Panc1 (cell line): ENCODE measurements around the gene GRM3. TPM values are rescaled to one million over a fixed set of nuclear protein-coding genes. Genes with fewer than 3 reads are reported as not detected.

Experiments
- ATAC-seq: fragments of 200-7000 bp; cut with Tn5 transposase; 2 replicates; pipeline ENCODE4 v1.9.1; 2020; ENCODE audit warnings: mild to moderate bottlenecking, moderate library complexity
- BruUV-seq: library from RNA; stranded (reverse); fragments of 400-500 nt; replicated peaks from 2 replicates; lab custom pipeline; 2021; lab: Mats Ljungman, UMichigan
- CTCF ChIA-PET: fragments of 300-600 bp; sonication (Branson Sonifier 250); formaldehyde crosslinking; loops from one replicate; lab custom pipeline; 2022; ENCODE audit warnings: antibody characterized with exemption; lab: Charles Lee
- POLR2A ChIA-PET: fragments of 300-600 bp; sonication (Branson Sonifier 250); formaldehyde crosslinking; loops from one replicate; lab custom pipeline; 2022; ENCODE audit warnings: antibody characterized with exemption; lab: Charles Lee
- DNase-seq: peaks from one replicate; pipeline ENCODE4 v3.0.0-alpha.2; 2010; ENCODE audit warnings: low read depth, low spot score
- H3K27ac ChIP-seq: 2 replicates; pipeline ENCODE4 v1.5.1; 2011; ENCODE audit warnings: mild to moderate bottlenecking, low read length, inconsistent platforms
- H3K27me3 ChIP-seq: fragments of 200-500 bp; sonication (Bioruptor generic); 2 replicates; pipeline ENCODE4 v1.6.0; 2014; ENCODE audit warnings: low read length, inconsistent platforms; ENCODE audit not compliant: control insufficient read depth, insufficient read depth
- H3K36me3 ChIP-seq: fragments of 200-500 bp; sonication (Bioruptor generic); 2 replicates; pipeline ENCODE4 v1.5.1; 2014; ENCODE audit warnings: inconsistent platforms, mild to moderate bottlenecking, low read length, moderate library complexity; ENCODE audit not compliant: control insufficient read depth, insufficient read depth
- H3K4me1 ChIP-seq: 2 replicates; pipeline ENCODE4 v1.5.1; 2011; ENCODE audit warnings: inconsistent platforms, mild to moderate bottlenecking, low read length, moderate library complexity; ENCODE audit not compliant: control insufficient read depth, insufficient read depth
- H3K4me3 ChIP-seq, 2 experiments: 2 replicates each; pipeline ENCODE4 v1.5.1; 2011 to 2012; ENCODE audit warnings: low read depth in 2 of 2, low read length in 2 of 2, mild to moderate bottlenecking in 2 of 2, inconsistent platforms in 1 of 2, moderate library complexity in 1 of 2
- H3K9me3 ChIP-seq: fragments of 200-500 bp; sonication (Bioruptor generic); 2 replicates; pipeline ENCODE4 v1.5.1; 2014; ENCODE audit warnings: low read depth, mild to moderate bottlenecking, inconsistent platforms, low read length, moderate library complexity; ENCODE audit not compliant: control insufficient read depth, insufficient read depth
- POLR2AphosphoS5 ChIP-seq: IDR thresholded peaks from 2 replicates; pipeline ENCODE4 v1.6.1; 2012; ENCODE audit warnings: mild to moderate bottlenecking, low read depth, low read length, moderate library complexity
- SIN3A ChIP-seq: IDR thresholded peaks from 2 replicates; pipeline ENCODE4 v1.6.1; 2012; ENCODE audit warnings: low read depth, mild to moderate bottlenecking, low read length, moderate library complexity, borderline replicate concordance; ENCODE audit not compliant: insufficient read depth
- TCF7L2 ChIP-seq: IDR thresholded peaks from 2 replicates; pipeline ENCODE4 v1.6.1; 2011; ENCODE audit warnings: mild to moderate bottlenecking, low read depth, low read length, inconsistent platforms
- in situ Hi-C: cut with HindIII; loops from 2 replicates; pipeline ENCODE4 v1.10.0; 2016; ENCODE audit warnings: low sequenced_read_pairs, low pct_unique_long_range_greater_than_20kb
- intact Hi-C: fragments of 100-400 bp; cut with micrococcal nuclease; formaldehyde crosslinking; loops from one replicate; pipeline ENCODE4 v1.10.0; 2022; ENCODE audit not compliant: unreplicated experiment
- total RNA-seq: library from RNA; stranded (reverse); gene quantifications from one replicate; pipeline ENCODE4 v1.2.1, GENCODE V29; 2021; ENCODE audit not compliant: unreplicated experiment
- TF ChIP-seq, protein P1 (sequence below), 2 experiments: IDR thresholded peaks; 2 replicates each; pipeline ENCODE4 v1.6.1; 2011 to 2012; ENCODE audit warnings: low read depth in 2 of 2, control low read depth in 1 of 2, low read length in 1 of 2, mild to moderate bottlenecking in 1 of 2, moderate library complexity in 1 of 2; ENCODE audit not compliant: insufficient read depth in 1 of 2
- TF ChIP-seq, protein P2 (sequence below): fragments of 450-650 bp; IDR thresholded peaks from 2 replicates; pipeline ENCODE4 v1.5.1; 2017; ENCODE audit warnings: mild to moderate bottlenecking

GRM3 gene
- total RNA-seq, 1 experiment from 2014 or later: not detected

DNA sequence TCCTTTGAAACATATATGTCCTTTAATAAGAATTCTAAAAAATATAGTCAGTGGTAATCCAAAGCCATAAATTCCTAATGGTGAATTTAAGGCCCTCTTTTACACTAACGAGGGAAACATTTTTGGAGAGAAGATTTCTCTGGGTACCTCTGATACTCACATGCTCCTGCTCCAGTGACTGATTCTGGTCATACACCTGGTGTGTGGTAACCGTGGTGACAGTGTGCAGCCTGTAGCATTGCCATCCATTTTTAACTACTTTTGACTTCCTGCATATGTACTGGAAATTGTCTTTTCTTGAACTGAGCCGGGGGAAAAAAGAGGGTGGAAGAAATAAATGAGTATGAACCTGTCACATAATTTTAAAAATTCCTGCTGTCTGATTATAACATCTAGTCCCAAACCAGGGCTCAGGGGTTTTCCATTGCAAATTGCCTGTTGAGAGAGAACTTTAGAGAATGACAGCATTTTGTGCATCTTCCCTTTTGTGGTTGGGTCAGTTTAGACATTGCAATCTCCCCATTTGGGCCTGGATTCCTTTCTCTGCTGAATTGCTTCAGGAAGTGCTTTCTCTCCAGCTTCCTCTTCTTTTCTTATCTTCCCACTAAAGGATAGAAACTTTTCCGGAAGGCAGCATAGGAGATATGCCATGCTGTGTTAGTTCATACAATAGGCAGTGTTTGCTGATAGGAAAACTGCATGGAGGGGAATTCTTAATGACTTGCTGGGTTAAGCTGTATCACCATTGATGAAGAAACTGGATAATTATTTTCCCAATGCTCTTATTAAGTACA lies 125.5 kb downstream of the GRM3 start:
- CTCF ChIA-PET: no interaction called here
- in situ Hi-C loops: no loop called here

DNA sequence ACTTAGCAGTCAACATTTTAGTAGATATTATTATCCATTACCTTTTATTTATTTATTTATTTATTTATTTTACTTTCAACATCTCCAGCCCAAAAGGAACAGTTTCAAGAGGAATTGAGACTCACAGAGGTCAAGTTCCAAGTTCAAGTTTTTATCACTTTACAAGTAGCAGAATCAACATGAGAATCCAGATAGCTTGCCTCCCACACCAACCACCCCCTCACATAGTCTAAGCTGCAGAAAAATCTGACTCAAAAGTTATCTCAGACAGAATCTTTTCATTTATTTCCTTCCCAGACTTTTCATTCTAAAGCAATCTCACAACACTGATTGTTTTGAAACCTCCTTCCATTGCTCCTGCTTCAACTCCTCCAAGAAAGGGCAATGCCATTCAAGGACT lies 129.6 kb downstream of the GRM3 start:
- no peak for TF ChIP-seq TCF7L2
- TF ChIP-seq, protein P1, sequence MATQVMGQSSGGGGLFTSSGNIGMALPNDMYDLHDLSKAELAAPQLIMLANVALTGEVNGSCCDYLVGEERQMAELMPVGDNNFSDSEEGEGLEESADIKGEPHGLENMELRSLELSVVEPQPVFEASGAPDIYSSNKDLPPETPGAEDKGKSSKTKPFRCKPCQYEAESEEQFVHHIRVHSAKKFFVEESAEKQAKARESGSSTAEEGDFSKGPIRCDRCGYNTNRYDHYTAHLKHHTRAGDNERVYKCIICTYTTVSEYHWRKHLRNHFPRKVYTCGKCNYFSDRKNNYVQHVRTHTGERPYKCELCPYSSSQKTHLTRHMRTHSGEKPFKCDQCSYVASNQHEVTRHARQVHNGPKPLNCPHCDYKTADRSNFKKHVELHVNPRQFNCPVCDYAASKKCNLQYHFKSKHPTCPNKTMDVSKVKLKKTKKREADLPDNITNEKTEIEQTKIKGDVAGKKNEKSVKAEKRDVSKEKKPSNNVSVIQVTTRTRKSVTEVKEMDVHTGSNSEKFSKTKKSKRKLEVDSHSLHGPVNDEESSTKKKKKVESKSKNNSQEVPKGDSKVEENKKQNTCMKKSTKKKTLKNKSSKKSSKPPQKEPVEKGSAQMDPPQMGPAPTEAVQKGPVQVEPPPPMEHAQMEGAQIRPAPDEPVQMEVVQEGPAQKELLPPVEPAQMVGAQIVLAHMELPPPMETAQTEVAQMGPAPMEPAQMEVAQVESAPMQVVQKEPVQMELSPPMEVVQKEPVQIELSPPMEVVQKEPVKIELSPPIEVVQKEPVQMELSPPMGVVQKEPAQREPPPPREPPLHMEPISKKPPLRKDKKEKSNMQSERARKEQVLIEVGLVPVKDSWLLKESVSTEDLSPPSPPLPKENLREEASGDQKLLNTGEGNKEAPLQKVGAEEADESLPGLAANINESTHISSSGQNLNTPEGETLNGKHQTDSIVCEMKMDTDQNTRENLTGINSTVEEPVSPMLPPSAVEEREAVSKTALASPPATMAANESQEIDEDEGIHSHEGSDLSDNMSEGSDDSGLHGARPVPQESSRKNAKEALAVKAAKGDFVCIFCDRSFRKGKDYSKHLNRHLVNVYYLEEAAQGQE (IDR thresholded peaks at IDR 0.05; ENCODE audit: insufficient read depth in 1 of 2, low read depth in 2 of 2, low read length in 1 of 2): no peak
- TF ChIP-seq, protein P2, sequence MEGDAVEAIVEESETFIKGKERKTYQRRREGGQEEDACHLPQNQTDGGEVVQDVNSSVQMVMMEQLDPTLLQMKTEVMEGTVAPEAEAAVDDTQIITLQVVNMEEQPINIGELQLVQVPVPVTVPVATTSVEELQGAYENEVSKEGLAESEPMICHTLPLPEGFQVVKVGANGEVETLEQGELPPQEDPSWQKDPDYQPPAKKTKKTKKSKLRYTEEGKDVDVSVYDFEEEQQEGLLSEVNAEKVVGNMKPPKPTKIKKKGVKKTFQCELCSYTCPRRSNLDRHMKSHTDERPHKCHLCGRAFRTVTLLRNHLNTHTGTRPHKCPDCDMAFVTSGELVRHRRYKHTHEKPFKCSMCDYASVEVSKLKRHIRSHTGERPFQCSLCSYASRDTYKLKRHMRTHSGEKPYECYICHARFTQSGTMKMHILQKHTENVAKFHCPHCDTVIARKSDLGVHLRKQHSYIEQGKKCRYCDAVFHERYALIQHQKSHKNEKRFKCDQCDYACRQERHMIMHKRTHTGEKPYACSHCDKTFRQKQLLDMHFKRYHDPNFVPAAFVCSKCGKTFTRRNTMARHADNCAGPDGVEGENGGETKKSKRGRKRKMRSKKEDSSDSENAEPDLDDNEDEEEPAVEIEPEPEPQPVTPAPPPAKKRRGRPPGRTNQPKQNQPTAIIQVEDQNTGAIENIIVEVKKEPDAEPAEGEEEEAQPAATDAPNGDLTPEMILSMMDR: no peak
- TF ChIP-seq POLR2AphosphoS5: no peak
- TF ChIP-seq SIN3A: no peak
- Histone ChIP-seq H3K27me3 (no peaks in the 10 kb centered on the region), H3K4me3 (no peak overlapping the region), H3K9me3 (no peaks in the 10 kb centered on the region), H3K4me1 (no peaks in the 10 kb centered on the region), H3K36me3 (no peaks in the 10 kb centered on the region), H3K27ac (no peak overlapping the region)
- ChIA-PET CTCF (no interaction called here), POLR2A (no interaction called here)
- in situ Hi-C loops: no loop called here
- intact Hi-C loops: no loop called here
- ATAC-seq: no peak
- no peak for DNase-seq
- BruUV-seq: no TSS peak

More for the DNA sequence above, 125.5 kb downstream of the GRM3 start:
- no peaks in the 10 kb centered on the region for H3K36me3 ChIP-seq
- H3K9me3 ChIP-seq: no peaks in the 10 kb centered on the region
- DNase-seq: no peak
- intact Hi-C loops: no loop called here
- TF ChIP-seq SIN3A (no peak), TCF7L2 (no peak), POLR2AphosphoS5 (no peak)
- TF ChIP-seq, protein P2: no peak
- TF ChIP-seq, protein P1 (IDR thresholded peaks at IDR 0.05; ENCODE audit: insufficient read depth in 1 of 2, low read depth in 2 of 2, low read length in 1 of 2): no peak
- H3K4me3 ChIP-seq: no peak overlapping the region
- no peak overlapping the region for H3K27ac ChIP-seq
- no TSS peak for BruUV-seq
- POLR2A ChIA-PET: no interaction called here
- no peak for ATAC-seq
- no peaks in the 10 kb centered on the region for H3K27me3 ChIP-seq
- no peaks in the 10 kb centered on the region for H3K4me1 ChIP-seq
